Activated CD4-positive, alpha-beta T cell treated with anti-CD3 and anti-CD28 coated beads, Interleukin-10, Interleukin-2, amounts not matched to agents 100 ng/mL and 50 ng/mL, durations not matched to agents 16 hours and 8 hours (primary cell): ENCODE data around the gene RPGRIP1.
A peak's percentile ranks its signal among the peaks of the same experiment; 100 is the strongest.
"Not testable (repeated sequence)": the region's sequence is repeated elsewhere in the genome, so short reads cannot be mapped to it uniquely, and the experiment has no call there.

ENCODE experiments used
- DNase-seq: peaks from one replicate; pipeline ENCODE4 v3.0.0-alpha.2; 2020

Gene RPGRIP1

GRCh38 chr14:21258889-21259787 lies 20.7 kb upstream of the RPGRIP1 start:
- no peak for DNase-seq

GRCh38 chr14:21261824-21262223 lies 18.1 kb upstream of the RPGRIP1 start:
- no peak for DNase-seq

DNA sequence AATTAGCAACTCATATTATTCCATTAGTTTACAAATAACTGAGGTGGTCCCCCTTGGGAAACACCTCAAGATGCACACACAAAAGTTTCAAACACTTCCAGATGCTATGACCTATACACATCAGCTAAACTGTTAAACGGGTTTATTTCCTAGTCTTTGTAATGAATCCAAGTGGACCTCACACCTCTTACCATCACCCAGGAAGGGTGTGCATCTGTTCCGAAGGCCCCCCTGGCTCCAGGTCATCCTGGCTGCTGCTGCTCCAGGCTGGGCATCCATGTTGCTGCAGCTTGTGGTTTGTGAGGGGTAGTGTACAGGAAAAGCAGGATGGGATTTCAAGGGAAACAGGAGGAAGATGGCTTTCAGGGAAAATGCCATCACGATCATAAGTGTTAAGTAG lies 17.5 kb upstream of the RPGRIP1 start:
- DNase-seq: no peak

GRCh38 chr14:21263284-21264024 lies 16.4 kb upstream of the RPGRIP1 start:
- peak; percentile 49 for DNase-seq

- peak; percentile 88 for DNase-seq
Observed at GRCh38 chr14:21264025-21264801, 15.7 kb upstream of the RPGRIP1 start.

GRCh38 chr14:21267431-21267845 lies 12.4 kb upstream of the RPGRIP1 start:
- DNase-seq: peak; percentile 32

DNA sequence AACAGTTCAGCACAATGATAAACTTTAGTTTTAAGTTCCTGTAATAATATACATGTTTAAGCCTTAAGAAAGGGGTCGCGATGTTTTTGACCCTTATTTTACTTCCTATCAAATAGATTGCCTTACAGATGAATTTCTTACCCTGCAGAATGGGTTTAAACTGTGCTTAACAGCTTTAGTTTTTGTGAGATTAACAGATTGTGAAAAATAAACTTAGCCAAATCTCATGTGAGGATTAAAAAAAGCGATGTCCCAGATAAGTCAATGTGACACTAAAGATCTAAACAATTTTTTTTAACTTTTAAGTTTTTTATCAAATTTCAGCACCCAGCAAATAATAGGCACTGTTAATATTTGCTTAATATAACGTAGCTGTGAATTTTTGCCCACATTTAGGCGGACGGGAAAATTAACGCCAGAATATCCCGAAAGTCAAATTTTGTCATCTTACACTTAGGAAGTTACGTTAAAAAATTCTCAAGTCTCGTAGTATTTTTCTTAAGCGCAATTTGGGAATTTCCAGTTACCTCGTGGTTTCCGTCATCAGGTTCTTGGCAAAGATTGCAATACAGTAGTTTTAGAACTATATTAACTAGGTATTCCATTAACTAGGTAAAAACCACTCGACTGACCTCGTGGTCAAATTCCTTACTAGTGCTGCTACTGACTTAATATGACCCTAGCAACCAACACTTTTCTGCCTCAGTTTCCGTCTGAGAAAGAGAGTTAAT lies 11.8 kb upstream of the RPGRIP1 start:
- peak; percentile 25 for DNase-seq

DNA sequence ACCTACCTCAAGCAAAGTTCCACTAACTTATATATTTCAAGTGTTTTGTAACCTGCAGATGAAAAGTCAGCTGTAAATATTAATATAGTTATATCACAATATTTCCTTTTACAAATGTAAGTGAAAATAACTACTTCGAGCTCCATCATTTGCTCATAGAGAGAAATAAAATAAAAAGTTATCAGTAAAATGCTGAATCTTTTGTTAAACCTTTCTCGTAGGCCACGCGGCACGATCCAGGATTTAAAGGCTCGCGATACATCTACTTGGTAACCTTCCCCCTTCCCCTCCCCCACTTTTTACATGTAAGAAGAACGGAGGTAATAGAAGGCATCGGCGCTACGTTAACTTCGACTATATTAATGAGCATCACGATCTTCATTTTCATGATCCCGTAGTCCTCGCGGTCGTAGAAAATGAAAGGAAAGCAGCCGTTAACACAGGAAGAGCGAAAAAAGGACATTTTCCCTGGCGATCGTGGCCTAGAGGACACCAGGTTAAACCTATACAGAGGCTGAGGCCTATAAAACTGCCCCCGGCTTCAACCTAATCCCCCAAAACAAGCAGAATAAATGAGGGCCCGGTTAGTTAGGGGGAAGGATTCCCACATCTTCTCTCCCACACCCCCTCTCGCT lies 11.1 kb upstream of the RPGRIP1 start:
- peak; percentile 66 for DNase-seq

DNA sequence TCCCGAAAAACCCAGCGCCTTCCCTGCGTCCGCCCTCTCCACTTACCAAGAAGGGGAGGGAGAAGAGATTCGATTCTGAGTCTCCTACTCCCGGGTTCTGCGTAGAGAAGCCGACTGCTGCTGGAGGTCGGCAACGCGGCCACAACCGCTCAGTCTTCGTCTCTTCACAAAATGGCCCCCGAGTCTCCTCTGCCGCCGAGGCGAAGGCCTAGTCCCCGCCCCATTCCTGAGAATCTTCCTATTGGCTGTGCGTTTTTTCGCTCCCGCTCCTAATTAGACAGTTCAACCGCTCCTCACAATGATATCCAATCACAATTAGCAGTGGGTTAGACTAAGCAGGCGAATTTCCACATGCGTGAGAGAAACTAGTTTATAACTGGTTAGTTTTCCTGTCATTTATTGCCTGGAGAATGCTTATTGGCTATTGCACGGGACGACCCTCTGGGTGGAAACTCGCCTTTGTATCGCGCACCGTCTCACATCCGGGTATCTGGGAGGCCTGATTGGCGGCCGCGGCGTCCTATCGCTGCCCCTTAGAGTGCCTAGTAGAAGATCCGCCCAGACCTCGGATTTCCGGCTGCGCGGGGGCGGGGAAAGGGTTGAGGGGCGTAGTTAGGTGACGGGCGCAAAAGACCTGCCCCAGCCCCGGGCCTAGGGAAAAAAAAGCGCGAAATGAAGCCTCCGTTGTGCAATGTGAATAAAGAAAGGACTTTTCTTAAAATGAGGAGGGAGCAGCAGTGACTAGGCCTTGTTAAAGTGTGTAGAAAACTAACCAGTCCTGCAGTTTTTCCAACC lies 10.4 kb upstream of the RPGRIP1 start, which contains the start of gene HNRNPC:
HNRNPC (minus strand) TSS at position 191 of the 795 bp plus-strand sequence. CDS start 35,249 bp downstream, outside the sequence.
- DNase-seq: peak; percentile 100

GRCh38 chr14:21272661-21273060 lies 7.2 kb upstream of the RPGRIP1 start:
- not testable (repeated sequence) for DNase-seq

- no peak for DNase-seq
Observed at GRCh38 chr14:21275261-21275858, 4.5 kb upstream of the RPGRIP1 start.

GRCh38 chr14:21278632-21279031 lies 1.3 kb upstream of the RPGRIP1 start:
- DNase-seq: no peak

GRCh38 chr14:21281917-21282316 lies 2.0 kb downstream of the RPGRIP1 start:
- not testable (repeated sequence) for DNase-seq

DNA sequence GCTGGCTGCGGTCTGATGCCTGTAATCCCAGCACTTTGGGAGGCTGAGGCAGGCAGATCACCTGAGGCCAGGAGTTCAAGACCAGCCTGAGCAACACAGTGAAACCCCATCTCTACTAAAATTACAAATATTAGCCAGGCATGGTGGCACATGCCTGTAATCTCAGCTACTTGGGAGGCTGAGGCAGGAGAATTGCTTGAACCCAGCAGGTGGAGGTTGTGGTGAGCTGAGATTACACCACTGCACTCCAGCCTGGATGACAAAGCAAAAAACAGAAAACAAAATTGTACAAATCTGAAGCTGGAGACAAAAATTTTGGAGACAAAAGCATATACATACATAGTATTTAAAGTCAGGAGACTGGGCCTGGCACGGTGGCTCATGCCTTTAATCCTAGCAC lies 6.6 kb downstream of the RPGRIP1 start:
- DNase-seq: not testable (repeated sequence)

DNA sequence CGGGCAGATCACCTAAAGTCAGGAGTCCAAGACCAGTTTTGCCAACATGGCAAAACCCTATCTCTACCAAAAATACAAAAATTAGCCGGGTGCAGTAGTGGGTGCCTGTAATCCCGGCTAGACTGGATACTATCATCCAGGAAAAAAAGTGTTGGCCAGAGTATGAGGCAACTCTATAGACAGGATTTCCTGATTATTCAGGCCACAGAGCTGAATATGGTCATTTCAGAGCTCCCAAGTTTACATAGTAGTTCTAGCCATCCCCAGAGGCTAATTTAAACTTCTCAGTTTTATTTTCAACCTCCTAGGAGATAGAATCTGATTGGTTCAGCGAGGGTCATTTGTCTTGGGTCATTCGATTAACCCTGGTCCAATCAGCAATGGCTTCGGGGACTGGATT lies 7.3 kb downstream of the RPGRIP1 start:
- no peak for DNase-seq

DNA sequence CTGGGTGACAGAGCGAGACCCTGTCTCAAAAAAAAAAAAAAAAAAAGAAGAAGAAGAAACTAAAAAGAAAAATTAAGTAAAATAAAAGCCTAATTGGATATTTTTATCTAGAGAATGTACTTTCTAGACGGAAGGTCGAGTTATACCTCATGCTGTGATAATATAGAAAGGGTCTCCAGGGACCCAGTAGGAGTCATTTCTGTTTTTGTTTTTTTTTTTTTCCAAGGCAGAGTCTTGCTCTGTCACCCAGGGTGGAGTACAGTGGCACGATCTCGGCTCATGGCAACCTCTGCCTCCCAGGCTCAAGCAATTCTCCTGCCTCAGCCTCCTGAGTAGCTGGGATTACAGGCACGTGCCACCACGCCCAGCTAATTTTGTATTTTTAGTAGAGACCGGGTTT lies 14.1 kb downstream of the RPGRIP1 start:
- not testable (repeated sequence) for DNase-seq

- DNase-seq: no peak
Observed at GRCh38 chr14:21298358-21298757, 18.5 kb downstream of the RPGRIP1 start.

DNA sequence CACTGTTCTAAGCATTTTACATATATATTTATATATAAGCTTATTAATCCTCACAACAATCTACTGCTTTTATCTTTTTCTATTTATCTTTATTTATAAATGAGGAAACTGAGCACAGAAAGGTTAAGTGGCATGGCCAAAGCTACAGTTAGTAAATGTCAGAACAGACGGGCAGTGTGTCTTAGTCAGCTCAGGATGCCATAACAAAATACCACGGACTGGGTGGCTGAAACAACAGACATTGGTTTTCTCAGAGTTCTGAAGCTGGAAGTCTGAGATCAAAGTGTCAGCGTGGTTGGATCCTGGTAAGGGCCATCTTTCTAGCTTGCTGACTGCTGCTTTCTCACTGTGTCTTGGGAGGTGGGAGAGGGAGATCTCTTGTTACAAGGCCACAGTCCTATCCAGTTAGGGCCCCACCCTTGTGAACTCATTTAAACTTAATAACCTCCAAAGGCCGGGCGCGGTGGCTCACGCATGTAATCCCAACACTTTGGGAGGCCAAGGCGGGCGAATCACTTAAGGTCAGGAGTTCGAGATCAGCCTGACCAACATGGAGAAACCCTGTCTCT lies 19.8 kb downstream of the RPGRIP1 start:
- DNase-seq: no peak

DNA sequence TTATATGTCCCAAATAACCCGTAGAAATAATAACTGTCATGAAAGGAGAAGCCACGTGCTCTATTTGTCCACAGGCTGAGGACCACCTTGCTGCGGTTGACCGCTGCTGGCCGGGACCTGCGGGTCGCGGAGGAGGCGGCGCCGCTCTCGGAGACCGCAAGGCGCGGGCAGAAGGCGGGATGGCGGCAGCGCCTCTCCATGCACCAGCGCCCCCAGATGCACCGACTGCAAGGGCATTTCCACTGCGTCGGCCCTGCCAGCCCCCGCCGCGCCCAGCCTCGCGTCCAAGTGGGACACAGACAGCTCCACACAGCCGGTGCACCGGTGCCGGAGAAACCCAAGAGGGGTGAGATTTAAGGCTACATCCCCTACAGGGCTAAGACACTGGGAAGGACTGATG lies 21.0 kb downstream of the RPGRIP1 start:
- peak; percentile 18 for DNase-seq
